IPS-11a (cell line): Measurements from ENCODE around the gene SPIRE1.
"Not testable (repeated sequence)": the region's sequence is repeated elsewhere in the genome, so short reads cannot be mapped to it uniquely, and the experiment has no call there.

Experiments used
- H3K4me3 ChIP-seq: one replicate; pipeline ENCODE4 v1.5.1; 2013; ENCODE audit warnings: low read depth, low read length, control low read depth

The SPIRE1 gene

DNA sequence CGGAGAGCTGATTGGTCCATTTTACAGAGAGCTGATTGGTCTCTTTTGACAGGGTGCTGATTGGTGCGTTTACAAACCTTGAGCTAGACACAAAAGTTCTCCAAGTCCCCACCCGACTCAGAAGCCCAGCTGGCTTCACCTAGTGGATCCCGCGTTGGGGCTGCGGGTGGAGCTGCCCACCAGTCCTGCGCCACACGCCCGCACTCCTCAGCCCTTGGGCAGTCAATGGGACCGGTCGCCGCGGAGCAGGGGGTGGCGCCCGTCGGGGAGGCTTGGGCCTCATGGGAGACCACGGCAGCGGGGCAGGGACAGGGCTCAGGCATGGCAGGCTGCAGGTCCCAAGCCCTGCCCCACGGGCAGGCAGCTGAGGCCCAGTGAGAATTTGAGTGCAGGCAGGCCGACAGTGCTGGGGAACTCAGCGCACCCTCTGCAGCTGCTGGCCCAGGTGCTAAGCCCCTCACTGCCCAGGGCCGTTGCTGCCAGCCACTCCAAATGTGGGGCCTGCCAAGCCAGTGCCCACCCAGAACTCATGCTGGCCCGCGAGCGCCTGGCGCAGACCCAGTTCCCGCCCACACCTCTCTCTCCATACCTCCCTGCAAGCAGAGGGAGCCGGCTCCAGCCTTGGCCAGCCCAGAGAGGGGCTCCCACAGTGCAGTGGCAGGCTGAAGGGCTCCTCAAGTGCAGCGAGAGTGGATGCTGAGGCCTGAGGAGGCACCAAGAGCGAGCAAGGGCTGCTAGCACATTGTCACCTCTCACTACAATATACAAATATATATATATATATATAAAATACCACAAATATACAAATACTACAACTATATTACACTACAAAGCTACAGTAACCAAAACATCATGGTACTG, 100.7 kb downstream of the SPIRE1 start:
- H3K4me3 ChIP-seq: no peak overlapping the region

- no peak overlapping the region for H3K4me3 ChIP-seq
Observed at GRCh38 chr18:12554796-12555388, 103.0 kb downstream of the SPIRE1 start.

- no peak overlapping the region for H3K4me3 ChIP-seq
Observed at GRCh38 chr18:12552879-12553242, 105.0 kb downstream of the SPIRE1 start.

DNA sequence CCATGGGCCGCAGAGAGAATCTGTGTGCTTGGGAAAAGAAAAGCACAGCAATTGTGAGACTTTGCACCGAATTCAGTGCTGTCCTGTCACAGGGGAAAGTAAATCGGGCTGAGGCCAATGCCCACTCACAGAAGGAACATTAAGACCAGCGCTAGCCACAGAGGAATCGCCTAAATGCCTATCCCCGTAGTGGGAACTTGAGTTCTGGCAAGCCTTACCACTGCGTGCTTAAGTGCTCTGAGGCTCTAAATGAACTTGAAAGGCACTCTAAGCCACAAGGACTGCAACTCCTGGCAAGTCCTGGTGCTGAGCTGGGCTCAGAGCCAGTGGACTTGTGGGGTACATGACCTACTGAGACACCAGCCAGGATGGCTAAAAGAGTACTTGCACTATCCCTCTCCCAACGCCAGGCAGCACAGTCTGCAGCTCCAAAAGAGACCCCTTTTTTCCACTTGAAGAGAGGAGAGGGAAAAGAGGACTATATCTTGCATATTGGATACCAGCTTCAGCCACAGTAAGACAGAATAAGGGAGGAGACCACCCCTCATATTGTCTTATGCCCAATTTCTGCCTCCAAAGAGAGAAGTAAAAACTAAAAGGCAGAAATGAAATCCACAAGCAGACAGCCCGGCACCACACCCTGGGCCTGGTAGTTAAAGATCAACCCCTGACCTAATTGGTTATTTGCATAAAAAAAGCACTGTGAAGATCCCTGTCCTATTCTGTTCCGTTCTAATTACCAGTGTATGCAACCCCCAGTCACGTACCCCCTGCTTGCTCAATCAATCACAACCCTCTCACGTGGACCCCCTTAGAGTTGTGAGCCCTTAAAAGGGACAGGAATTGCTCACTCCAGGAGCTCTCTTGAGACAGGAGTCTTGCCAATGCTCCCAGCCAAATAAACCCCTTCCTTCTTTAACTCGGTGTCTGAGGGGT, 105.7 kb downstream of the SPIRE1 start:
- not testable (repeated sequence) for H3K4me3 ChIP-seq

- H3K4me3 ChIP-seq: not testable (repeated sequence)
Observed at GRCh38 chr18:12551466-12551865, 106.4 kb downstream of the SPIRE1 start.

DNA sequence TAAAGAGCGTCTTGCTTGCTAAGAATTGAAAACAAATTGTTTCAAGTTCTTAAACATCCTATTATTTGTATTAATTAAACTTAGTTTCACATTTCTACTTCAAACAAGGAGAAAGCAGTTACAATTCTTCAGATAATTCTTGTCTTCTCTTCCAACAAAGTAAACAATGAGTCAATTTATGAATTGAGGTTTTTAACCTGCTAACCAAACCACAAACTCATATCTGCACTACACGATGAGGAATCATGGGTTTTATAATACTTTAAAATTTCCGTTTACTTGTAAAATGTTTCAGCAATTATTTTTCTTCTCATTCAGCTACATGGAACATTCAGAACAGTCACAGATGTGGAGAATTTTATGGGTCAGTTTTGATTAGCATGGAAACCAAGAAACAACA, 114.2 kb downstream of the SPIRE1 start:
- no peak overlapping the region for H3K4me3 ChIP-seq

DNA sequence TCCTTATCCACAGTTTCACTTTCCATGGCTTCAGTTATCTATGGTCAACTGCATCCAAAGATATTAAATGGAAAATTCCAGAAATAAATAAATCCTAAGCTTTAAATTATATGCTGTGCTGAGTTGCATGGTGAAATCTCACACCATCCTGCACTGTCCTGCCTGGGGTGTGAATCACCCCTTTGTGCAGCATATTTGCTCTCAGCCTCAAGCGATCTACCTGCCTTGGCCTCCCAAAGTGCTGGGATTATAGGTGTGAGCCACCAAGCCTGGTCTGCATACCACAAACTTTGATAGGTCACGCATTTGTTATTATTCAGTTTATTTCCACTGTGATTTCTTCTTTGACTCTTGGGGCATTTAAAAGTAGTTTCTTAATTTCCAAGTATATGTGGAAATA, 117.2 kb downstream of the SPIRE1 start:
- no peak overlapping the region for H3K4me3 ChIP-seq

DNA sequence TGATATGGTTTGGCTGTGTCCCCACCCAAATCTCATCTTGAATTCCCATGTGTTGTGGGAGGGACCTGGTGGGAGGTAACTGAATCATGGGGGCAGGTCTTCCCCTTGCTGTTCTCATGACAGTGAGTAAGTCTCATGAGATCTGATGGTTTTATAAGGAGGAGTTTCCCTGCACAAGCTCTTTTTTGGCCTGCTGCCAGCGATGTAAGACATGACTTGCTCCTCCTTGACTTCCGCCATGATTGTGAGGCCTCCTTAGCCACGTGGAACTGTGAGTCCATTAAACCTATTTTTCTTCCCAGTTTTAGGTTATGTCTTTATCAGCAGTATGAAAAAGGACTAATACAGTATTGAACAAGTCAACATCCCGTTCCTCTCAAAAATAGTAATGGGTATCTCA, 118.7 kb downstream of the SPIRE1 start:
- H3K4me3 ChIP-seq: not testable (repeated sequence)

DNA sequence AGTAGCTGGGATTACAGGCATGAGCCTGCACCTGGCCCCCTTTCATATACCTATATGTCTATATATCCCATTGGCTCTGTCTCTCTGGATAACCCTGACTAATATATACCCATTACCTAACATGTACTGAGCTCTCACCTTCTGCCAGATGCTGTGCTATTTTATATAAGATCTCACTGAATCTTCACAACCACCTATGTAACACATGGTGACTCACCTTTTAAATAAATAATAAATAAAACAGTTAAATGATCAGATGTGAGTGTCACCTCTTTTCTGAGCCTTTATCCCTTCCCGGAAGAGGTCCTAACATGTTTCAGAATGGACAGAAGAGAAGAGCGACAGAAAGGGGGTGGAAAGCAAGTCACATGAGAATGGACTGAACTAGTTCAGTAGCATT, 123.1 kb downstream of the SPIRE1 start:
- H3K4me3 ChIP-seq: no peak overlapping the region

DNA sequence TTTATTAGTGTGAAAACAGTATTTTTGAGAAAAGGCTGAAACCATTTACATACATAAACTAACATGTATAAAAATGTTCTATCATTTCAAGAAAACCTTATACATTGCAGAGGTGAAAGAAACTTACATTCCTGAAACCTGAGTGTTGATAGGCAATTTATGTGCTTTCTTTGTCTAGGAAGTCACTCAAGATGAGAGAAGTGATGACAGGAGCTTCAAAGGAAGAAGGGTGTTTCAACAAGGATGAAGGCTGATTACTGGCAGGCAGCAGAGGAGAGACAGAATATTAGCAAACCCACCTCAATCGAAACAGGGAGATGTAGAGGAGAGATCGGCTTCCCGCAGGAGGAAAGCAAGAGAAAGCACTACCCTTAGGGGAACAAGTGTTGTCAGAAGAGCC, 125.2 kb downstream of the SPIRE1 start:
- no peak overlapping the region for H3K4me3 ChIP-seq

GRCh38 chr18:12531749-12532148, 126.2 kb downstream of the SPIRE1 start:
- H3K4me3 ChIP-seq: no peak overlapping the region

DNA sequence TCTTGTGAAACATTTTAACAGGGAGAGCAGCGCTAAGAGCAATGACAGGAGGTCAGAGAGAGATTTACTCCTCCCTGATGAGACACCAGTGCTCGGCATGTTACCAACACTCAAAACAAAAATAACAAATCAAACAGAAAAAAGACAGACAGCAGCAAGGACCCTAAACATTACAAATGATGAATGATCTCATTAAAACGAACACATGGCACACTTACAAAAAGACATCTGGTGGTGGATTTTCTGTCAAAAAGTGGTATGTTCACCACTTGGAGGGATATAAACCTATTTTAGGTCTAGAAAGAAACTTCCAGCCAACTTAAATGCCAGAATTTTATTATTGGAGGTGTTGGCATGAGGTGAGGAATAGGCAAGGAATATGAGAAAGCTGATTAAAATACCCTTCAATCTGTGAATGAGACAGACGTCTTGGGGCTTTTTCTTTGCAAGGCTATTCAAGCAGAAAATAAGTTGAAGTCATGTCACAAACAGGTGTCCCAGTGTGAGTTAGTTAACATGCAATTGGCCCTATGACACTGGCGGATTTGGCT, 137.4 kb downstream of the SPIRE1 start:
- H3K4me3 ChIP-seq: no peak overlapping the region

- H3K4me3 ChIP-seq: no peak overlapping the region
Observed at GRCh38 chr18:12518832-12519531, 138.9 kb downstream of the SPIRE1 start.

- no peak overlapping the region for H3K4me3 ChIP-seq
Observed at GRCh38 chr18:12518326-12518725, 139.6 kb downstream of the SPIRE1 start.

- no peak overlapping the region for H3K4me3 ChIP-seq
Observed at GRCh38 chr18:12517142-12517825, 140.6 kb downstream of the SPIRE1 start.

DNA sequence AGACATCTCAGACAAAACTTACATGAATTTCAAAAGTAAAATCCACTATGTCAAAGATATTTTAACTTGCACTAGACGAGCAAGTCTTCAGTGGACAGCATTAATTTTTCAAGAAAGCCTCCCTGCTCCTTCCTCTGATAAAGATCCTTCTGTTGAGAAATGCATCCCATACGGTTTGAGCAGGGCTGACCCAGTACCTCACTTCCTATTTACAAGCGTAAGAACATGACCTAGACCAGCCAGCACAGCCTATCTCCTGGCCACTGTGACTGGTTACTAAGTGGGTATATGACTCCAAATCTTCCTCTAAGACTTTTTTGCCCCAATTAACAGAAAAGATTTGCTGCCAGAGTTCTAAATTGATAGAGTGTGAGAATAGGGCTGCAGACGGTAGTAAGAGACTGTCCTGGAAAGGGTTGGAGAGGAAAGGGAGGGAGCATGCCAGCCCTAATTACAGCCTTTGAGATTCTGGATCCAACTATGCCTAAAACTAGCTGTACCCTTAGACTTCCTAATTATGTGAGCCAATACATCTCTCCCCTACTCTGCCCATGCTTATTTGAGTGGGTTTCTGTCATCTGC, 141.8 kb downstream of the SPIRE1 start:
- H3K4me3 ChIP-seq: no peak overlapping the region

DNA sequence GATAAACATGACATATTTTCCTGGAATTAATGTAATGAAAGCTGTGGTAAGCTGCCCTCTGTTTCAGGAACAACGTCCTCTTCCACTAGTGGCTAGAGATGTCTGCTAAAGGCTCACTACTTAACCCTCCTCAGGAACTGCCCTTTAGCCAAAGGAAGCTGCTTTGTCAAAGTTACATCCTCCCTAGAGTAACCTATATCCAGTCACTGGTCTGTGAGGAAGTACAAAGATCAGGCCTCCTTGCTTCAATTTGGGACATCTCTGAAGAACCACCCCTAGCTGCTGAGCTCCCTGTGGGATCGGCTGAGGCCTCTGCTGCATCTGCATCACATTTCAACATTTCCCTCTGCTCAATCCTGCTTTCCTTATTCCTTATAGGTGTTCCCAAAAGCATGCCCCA, 142.4 kb downstream of the SPIRE1 start:
- H3K4me3 ChIP-seq: no peak overlapping the region

DNA sequence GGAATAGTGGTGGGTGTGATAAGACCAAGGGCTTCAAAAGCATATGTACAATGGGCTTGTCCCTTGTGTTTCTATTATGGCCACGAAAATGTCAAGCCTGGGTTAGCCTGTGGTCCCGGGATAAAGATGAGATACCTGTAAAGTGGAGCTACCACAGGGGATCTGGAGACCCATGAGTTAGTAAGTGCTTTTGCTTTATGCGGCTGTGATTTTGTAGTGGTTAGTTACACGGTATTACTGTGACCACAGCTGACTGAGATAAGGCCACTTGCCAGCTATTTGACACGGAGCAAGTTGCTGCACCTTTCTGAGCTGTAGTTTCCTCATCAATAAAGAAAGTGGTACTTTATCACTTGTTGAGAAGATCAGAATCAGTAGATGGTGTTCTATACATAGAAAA, 150.9 kb downstream of the SPIRE1 start:
- H3K4me3 ChIP-seq: no peak overlapping the region

- no peak overlapping the region for H3K4me3 ChIP-seq
Observed at GRCh38 chr18:12500986-12501385, 156.9 kb downstream of the SPIRE1 start.

DNA sequence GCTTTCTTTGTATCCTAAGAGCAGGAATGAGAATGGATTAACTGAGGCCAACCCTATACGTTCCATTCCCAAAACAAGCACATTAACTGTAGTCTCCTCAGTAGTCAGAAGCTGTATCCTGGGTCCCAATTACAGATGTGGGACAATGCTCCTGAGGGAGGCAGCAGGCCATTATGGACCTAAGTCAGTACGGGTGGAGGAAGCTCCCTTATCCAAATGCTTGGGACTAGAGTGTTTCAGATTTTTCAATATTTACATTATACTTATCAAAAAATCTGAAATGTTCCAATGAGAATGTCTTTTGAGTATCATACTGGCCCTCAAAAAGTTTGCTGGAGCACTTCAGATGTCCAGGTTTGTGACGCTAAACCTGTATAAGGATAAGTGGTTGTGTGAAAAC, 160.1 kb downstream of the SPIRE1 start:
- no peak overlapping the region for H3K4me3 ChIP-seq
